Right lobe of liver (tissue), 4 donors: ENCODE measurements around the gene SCIN.

Experiments
- POLR2A ChIP-seq: fragments of 450-650 bp; IDR thresholded peaks from one replicate; pipeline ENCODE4 v1.6.1; 2017; ENCODE audit warnings: antibody characterized with exemption, mild to moderate bottlenecking
- TF ChIP-seq, protein P1 (sequence below), 4 donors: fragments of 200-600 bp in 3 of 4; fragments of 450-650 bp in 1 of 4; IDR thresholded peaks; one replicate each; pipeline versions ENCODE4 v1.5.1 to v1.8.0; 2016 to 2022; ENCODE audit warnings: antibody characterized with exemption in 4 of 4, mild to moderate bottlenecking in 2 of 4
- donor health status: DM: no; HTN: no; CAD: no.
- donor health status: DM: no; HTN: no; CAD: no.
- donor health status: DM: no; HTN: yes; CAD: no.

DNA sequence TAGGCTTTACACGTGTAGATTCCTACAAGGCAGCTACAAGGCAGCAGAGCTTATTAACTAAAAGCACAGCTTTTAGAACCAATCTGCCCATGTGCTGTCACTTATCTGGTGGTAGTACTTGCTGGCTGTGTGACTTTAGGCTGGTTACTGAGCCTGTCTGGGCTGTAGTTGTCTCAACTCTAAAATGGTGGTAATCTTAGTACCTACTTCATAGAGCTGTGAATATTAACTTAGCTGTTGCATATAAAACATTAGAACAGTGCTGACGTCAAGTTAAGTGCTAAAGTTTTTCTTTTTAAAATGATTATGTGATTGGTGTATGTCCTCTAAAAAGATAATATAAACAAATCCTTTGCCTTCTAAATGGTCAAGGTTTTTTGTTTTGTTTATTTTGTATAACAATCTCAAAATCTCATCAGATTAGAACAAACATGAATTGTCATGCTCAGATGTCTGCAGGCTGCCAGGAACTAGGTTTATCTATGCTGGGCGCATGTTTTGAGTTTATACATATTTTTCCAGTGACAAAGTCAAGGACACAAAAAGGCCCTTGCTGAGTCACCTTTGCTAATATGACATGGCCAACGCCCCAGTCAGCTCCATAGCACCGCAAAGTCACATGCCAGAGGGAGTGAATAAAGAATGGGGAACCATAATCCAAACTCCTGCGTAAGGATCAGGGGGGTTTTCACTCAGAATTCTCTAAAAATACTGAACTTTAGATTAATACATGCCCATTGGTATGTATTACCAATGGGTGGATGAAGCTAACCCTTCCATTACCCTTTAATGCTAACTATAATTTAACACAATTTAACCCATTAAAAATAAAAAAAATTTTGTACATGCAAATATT lies 77.1 kb downstream of the SCIN start:
- TF ChIP-seq, protein P1, sequence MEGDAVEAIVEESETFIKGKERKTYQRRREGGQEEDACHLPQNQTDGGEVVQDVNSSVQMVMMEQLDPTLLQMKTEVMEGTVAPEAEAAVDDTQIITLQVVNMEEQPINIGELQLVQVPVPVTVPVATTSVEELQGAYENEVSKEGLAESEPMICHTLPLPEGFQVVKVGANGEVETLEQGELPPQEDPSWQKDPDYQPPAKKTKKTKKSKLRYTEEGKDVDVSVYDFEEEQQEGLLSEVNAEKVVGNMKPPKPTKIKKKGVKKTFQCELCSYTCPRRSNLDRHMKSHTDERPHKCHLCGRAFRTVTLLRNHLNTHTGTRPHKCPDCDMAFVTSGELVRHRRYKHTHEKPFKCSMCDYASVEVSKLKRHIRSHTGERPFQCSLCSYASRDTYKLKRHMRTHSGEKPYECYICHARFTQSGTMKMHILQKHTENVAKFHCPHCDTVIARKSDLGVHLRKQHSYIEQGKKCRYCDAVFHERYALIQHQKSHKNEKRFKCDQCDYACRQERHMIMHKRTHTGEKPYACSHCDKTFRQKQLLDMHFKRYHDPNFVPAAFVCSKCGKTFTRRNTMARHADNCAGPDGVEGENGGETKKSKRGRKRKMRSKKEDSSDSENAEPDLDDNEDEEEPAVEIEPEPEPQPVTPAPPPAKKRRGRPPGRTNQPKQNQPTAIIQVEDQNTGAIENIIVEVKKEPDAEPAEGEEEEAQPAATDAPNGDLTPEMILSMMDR (IDR thresholded peaks at IDR 0.05): no peak
- TF ChIP-seq POLR2A: no peak
